Activated CD8-positive, alpha-beta memory T cell treated with anti-CD3 and anti-CD28 coated beads, Interleukin-2, amount 10 ng/mL, durations not matched to agents 7 days and 5 days (primary cell): ENCODE results near the gene ATRN. TPM values are rescaled to one million over a fixed set of nuclear protein-coding genes. Genes with fewer than 3 reads are reported as not detected.
"Not testable (repeated sequence)": the region's sequence is repeated elsewhere in the genome, so short reads cannot be mapped to it uniquely, and the experiment has no call there.

Source experiments
- ATAC-seq: fragments of 150-1000 bp; cut with Tn5 transposase; one replicate; pipeline ENCODE4 v1.10.0; 2021; ENCODE audit warnings: moderate library complexity
- CTCF ChIA-PET: fragments of 350-600 bp; sonication (Branson Sonifier 250); formaldehyde crosslinking; loops from one replicate; lab custom pipeline; 2021; ENCODE audit warnings: antibody characterized with exemption; lab: Charles Lee
- DNase-seq: peaks from one replicate; pipeline ENCODE4 v3.0.0-alpha.2; 2020
- H3K27ac Mint-ChIP-seq: one replicate; pipeline ENCODE4 v1.8.0; 2021; ENCODE audit warnings: mild to moderate bottlenecking, mixed read lengths
- H3K27me3 Mint-ChIP-seq: one replicate; pipeline ENCODE4 v1.8.0; 2021; ENCODE audit warnings: mixed read lengths
- H3K36me3 Mint-ChIP-seq: one replicate; pipeline ENCODE4 v1.8.0; 2021; ENCODE audit warnings: mild to moderate bottlenecking, mixed read lengths
- H3K4me1 Mint-ChIP-seq: one replicate; pipeline ENCODE4 v1.8.0; 2021; ENCODE audit warnings: mixed read lengths
- H3K4me3 Mint-ChIP-seq: one replicate; pipeline ENCODE4 v1.8.0; 2021; ENCODE audit warnings: mild to moderate bottlenecking, moderate library complexity, mixed read lengths
- H3K9me3 Mint-ChIP-seq: one replicate; pipeline ENCODE4 v1.8.0; 2022; ENCODE audit warnings: low read depth, mixed read lengths
- total RNA-seq, 2 experiments: library from RNA; stranded (reverse); gene quantifications; one replicate each; pipeline ENCODE4 v1.2.3, GENCODE V29; 2021

ATRN gene
- 1 to 10 TPM; 8.1 to 9.0 TPM for total RNA-seq

DNA sequence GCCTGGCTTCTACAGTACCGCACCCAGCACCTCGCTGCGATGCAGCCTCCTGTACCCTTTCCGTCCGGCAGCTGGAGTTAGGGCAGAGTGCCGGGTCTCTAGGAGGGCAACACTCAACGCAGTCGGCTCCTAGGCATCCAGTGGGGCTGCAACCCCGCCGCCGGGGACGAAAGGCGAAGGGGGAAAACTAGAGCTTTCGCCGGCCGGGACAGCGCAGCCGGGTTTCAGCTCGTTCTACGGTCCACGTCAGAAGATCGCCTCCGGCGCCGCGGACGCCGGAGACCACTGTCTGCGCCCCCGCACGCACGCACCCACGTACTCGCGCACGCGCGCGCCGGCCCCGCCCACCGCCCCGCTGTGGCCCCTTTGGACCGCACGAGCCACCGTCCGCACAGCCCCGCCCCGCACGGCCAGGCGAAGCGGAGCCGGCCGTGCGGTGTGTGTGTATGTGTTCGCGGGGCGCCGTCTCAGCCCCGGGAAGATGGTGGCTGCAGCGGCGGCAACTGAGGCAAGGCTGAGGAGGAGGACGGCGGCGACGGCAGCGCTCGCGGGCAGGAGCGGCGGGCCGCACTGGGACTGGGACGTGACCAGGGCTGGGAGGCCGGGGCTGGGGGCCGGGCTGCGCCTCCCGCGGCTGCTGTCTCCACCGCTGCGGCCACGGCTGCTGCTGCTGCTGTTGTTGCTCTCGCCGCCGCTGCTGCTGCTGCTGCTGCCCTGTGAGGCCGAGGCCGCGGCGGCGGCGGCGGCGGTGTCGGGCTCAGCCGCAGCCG lies at the start of gene ATRN:
Gene ATRN (plus strand): TSS at position 392 of the 770 bp plus-strand sequence. CDS start 90 bp downstream, at position 482.
- H3K36me3 Mint-ChIP-seq: peaks cover 4% of the 10 kb centered on the region
- DNase-seq: peak; percentile 90
- peaks cover 23% of the 10 kb centered on the region for H3K4me1 Mint-ChIP-seq
- peak within 1 kb of the TSS; percentile 62 for H3K27ac Mint-ChIP-seq
- CTCF ChIA-PET: interaction anchor here (0.6 to 1.3 kb wide), 3 partner anchors 14 to 203 kb away, joined by 3 to 5 read pairs (median 3); partner anchors contain the start of gene DNAAF9
- no peaks in the 10 kb centered on the region for H3K9me3 Mint-ChIP-seq
- peak within 1 kb of the TSS; percentile 84 for H3K4me3 Mint-ChIP-seq
- peaks cover 10% of the 10 kb centered on the region for H3K27me3 Mint-ChIP-seq
- peak; percentile 92 for ATAC-seq

DNA sequence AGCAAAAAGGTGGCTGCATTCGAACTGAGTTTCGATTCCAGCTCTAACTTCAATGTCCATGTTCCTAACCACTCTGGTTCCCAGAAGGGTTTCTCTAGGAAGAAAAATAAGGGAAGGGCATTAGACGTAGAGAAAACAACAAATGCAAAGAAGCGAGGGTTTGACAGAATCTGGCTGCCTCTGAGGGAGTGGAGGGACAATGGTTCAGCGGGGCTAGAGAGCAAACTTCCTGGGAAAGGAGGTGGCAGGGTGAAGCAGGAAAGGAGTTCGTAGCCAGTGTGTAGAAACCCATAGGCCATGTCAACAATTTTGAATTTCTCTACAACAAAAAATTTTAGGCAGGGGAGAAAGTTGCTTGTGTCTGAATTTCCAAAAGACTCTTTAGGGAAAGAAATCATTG lies 48.8 kb upstream of the ATRN start:
- no peak overlapping the region for H3K4me3 Mint-ChIP-seq
- H3K36me3 Mint-ChIP-seq: peaks cover 4% of the 10 kb centered on the region
- H3K4me1 Mint-ChIP-seq: peaks cover 22% of the 10 kb centered on the region
- peaks cover 8% of the 10 kb centered on the region for H3K27me3 Mint-ChIP-seq
- no peak for DNase-seq
- peak overlapping the region; percentile 48 for H3K27ac Mint-ChIP-seq
- H3K9me3 Mint-ChIP-seq: no peaks in the 10 kb centered on the region
- CTCF ChIA-PET: interaction anchor here (4.2 kb wide), 1 partner anchor 14 kb away, joined by 38 read pairs; the partner anchor contains the start of gene DNAAF9
- ATAC-seq: no peak

DNA sequence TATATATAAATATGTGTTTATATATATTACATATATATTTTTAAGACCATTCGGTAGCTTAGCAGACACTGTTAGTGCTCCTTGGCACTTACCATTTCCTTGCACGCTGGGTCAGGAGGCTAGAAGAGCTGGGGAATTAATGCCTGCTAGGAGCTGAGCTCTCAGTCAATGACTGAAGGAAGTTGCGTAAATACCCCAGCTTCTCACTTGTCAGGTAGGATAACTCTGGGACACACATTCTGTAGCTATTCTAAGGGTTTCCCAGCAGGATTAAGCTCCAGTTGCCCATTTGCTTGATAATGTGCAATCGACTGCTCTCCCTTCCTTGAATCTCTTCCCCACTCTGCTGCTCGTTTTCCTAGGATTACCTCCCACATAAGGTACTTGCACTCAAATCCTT lies 47.7 kb upstream of the ATRN start:
- H3K9me3 Mint-ChIP-seq: no peaks in the 10 kb centered on the region
- no peak overlapping the region for H3K27ac Mint-ChIP-seq
- CTCF ChIA-PET: no interaction called here
- no peak for ATAC-seq
- no peak for DNase-seq
- H3K4me1 Mint-ChIP-seq: peaks cover 22% of the 10 kb centered on the region
- peaks cover 8% of the 10 kb centered on the region for H3K27me3 Mint-ChIP-seq
- H3K4me3 Mint-ChIP-seq: no peak overlapping the region
- peaks cover 4% of the 10 kb centered on the region for H3K36me3 Mint-ChIP-seq

DNA sequence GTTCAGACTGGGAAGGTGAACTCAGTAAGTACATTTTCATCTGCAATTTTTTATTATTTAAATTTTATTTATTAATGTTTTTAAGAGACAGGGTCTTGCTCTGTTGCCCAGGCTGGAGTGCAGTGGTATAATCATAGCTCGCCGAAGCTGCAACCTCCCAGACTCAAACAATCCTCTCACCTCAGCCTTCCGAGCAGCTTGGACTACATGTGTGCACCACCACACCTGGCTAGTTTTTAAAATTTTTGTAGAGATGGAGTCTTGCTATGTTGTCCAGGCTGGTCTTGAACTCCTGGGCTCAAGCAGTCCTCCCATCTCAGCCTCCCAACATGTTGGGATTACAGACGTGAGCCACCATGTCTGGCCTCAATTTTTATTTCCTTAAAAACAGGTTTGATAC lies 44.1 kb upstream of the ATRN start:
- not testable (repeated sequence) for ATAC-seq, H3K36me3 Mint-ChIP-seq, DNase-seq, H3K4me1 Mint-ChIP-seq, H3K27ac Mint-ChIP-seq, H3K4me3 Mint-ChIP-seq, H3K9me3 Mint-ChIP-seq
- CTCF ChIA-PET: interaction anchor here (0.6 kb wide), 1 partner anchor 91 kb away, joined by 3 read pairs; no protein-coding TSS in a partner anchor
- H3K27me3 Mint-ChIP-seq: peaks cover 15% of the 10 kb centered on the region

DNA sequence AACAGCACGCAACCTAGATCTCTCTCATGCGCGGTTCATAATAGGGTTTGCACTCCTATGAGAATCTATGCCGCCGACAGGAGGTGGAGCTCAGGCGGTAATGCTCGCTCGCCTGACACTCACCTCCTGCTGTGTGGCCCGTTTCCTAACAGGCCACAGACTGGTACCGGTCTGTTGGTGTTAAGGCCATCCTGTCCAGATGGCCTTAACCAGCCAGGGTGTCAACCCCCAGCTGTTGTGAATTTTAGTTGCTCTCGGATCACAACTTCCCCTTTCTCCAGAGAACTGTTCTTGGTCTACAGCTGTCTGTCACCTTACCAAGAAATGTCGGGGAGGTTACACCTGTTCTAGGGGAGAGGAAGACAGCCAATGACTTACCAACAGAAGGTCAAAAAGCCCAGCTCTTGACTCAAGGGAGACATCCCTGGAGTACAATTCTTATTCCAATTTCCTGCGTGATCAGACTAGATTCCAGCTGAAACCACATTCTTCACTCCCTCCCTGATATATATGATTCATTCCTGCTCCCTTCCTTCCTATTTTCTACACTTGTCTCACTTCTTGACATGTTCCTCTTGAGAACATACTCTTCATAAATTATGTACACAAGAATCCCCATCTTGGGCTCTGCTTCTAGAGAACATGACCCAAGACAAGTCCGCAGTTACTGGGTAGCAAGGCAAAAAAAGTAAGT lies 40.3 kb upstream of the ATRN start:
- Mint-ChIP-seq H3K27me3 (peaks cover 7% of the 10 kb centered on the region), H3K36me3 (no peaks in the 10 kb centered on the region), H3K27ac (no peak overlapping the region), H3K4me1 (peaks cover 3% of the 10 kb centered on the region), H3K4me3 (no peak overlapping the region), H3K9me3 (no peaks in the 10 kb centered on the region)
- DNase-seq (no peak), ATAC-seq (no peak)
- CTCF ChIA-PET: no interaction called here

DNA sequence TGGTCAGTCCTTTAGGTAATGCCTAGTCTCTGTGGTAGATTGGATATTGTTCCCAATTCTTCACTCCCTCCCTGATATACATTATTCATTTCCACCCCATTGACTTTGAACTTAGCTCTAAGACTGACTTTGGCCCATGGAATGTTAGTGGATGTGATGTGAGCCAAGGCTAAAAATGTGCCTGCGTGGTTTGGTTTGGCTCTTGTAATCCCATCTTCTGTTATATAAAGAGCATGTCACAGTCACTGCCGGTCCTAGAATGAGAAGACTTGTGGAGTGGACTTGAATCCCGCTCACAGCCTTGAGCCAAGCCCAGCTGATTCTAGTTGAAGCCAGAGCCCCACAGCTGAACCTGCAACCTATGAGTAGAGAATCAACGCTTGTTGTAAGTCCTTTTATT lies 39.7 kb upstream of the ATRN start:
- H3K36me3 Mint-ChIP-seq: no peaks in the 10 kb centered on the region
- CTCF ChIA-PET: no interaction called here
- no peak for ATAC-seq

DNA sequence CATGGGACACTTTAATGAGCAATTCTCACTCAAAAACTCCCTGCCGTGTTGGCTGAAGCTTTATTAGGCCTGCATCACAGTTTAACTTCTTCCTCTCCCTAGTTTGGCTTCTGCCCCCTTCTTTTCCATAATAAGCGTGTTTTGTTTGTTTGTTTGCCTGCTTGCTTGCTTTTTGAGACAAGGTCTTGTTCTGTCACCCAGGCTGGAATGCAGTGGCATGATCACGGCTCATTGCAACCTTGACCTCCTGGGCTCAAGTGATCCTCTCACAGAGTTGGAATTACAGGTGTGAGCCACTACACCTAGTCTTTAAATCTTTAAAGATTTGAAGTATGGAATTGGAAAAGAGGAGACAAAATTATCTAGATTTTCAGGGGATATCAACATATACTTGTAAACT lies 38.0 kb upstream of the ATRN start:
- Mint-ChIP-seq H3K27ac (no peak overlapping the region), H3K9me3 (no peaks in the 10 kb centered on the region), H3K4me3 (no peak overlapping the region), H3K27me3 (peaks cover 7% of the 10 kb centered on the region), H3K36me3 (no peaks in the 10 kb centered on the region), H3K4me1 (no peaks in the 10 kb centered on the region)
- CTCF ChIA-PET: no interaction called here
- ATAC-seq (no peak), DNase-seq (no peak)

More for the DNA sequence above, 39.7 kb upstream of the ATRN start:
- H3K27me3 Mint-ChIP-seq: peaks cover 7% of the 10 kb centered on the region
- DNase-seq: no peak
- H3K4me1 Mint-ChIP-seq: peaks cover 2% of the 10 kb centered on the region
- H3K4me3 Mint-ChIP-seq: no peak overlapping the region
- H3K9me3 Mint-ChIP-seq: no peaks in the 10 kb centered on the region
- no peak overlapping the region for H3K27ac Mint-ChIP-seq

DNA sequence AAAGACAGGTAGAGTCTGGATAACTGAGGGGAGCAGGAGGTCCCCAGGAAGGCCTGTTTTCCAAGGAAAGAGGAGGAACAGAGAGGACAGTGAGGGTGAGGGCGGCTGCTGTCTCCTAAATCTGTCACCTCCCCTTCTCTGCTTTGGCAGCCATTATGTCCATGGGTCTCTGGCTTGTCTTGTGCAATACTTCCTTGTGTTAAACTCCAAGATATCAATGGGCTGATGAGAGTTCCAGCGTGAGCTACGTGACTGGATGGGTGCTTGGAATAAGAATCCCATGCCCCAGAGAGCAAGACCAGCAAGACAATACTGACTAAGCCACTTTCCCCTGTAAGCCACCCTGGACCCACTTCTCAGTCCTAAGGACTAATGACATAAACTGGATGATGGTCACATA lies 37.1 kb upstream of the ATRN start:
- no peaks in the 10 kb centered on the region for H3K4me1 Mint-ChIP-seq

DNA sequence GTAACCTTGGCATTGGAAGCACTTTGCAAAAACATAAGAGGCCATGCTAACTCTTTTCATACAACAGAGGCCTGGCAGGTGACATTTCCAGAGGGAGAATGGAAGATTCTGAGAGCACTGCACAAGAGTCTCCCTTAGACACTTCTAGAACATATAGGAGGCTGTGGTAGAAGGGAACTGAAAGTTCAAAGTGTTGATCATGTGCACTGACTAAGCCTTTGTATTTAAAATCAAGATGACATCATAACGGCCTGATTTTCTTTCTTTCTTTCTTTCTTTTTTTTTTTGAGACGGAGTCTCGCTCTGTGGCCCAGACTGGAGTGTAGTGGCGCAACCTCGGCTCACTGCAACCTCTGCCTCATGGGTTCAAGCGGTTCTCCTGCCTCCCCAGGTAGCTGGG lies 36.6 kb upstream of the ATRN start:
- ATAC-seq: no peak
- peaks cover 13% of the 10 kb centered on the region for H3K27me3 Mint-ChIP-seq

More for the DNA sequence above, 37.1 kb upstream of the ATRN start:
- ATAC-seq: no peak
- H3K9me3 Mint-ChIP-seq: no peaks in the 10 kb centered on the region
- H3K27me3 Mint-ChIP-seq: peaks cover 8% of the 10 kb centered on the region
- CTCF ChIA-PET: no interaction called here
- no peaks in the 10 kb centered on the region for H3K36me3 Mint-ChIP-seq
- H3K4me3 Mint-ChIP-seq: no peak overlapping the region
- no peak for DNase-seq
- no peak overlapping the region for H3K27ac Mint-ChIP-seq

DNA sequence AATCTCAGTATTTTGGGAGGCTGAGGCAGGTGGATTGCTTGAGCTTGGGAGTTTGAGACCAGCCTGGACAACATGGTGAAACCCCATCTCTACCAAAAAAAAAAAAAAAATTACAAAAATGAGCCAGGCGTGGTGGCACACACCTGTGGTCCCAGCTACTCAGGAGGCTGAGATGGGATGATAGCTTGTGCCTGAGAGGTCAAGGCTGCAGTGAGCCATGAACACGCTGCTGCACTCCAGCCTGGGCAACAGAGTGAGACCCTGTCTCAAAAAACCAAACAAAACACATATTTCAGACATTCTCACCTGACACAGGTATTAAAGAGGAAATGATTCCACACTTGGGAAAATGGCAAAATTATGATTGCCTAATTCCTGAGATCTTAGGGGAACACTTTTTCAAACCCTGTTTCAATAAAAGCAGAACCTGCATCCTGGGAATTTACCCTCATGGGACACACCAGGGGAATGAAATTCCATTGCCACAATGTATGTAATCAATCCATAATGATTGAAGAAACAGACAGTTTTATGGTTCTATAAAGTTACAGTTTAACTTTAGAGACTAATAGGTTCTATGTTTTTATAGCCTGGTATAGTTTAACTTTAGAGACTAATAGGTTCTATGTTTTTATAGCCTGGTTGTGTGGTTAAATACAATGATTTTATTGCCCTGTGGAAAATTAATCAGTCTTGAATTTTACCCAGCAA lies 33.8 kb upstream of the ATRN start:
- CTCF ChIA-PET: interaction anchor here (1.0 kb wide), 1 partner anchor 15 kb away, joined by 3 read pairs; no protein-coding TSS in a partner anchor
- H3K36me3 Mint-ChIP-seq: no peaks in the 10 kb centered on the region
- peaks cover 10% of the 10 kb centered on the region for H3K27me3 Mint-ChIP-seq

More for the DNA sequence above, 36.6 kb upstream of the ATRN start:
- no peak overlapping the region for H3K27ac Mint-ChIP-seq
- CTCF ChIA-PET: interaction anchor here (1.2 kb wide), 1 partner anchor 28 kb away, joined by 3 read pairs; no protein-coding TSS in a partner anchor
- H3K4me3 Mint-ChIP-seq: no peak overlapping the region
- no peaks in the 10 kb centered on the region for H3K9me3 Mint-ChIP-seq
- no peaks in the 10 kb centered on the region for H3K4me1 Mint-ChIP-seq
- no peaks in the 10 kb centered on the region for H3K36me3 Mint-ChIP-seq
- no peak for DNase-seq

DNA sequence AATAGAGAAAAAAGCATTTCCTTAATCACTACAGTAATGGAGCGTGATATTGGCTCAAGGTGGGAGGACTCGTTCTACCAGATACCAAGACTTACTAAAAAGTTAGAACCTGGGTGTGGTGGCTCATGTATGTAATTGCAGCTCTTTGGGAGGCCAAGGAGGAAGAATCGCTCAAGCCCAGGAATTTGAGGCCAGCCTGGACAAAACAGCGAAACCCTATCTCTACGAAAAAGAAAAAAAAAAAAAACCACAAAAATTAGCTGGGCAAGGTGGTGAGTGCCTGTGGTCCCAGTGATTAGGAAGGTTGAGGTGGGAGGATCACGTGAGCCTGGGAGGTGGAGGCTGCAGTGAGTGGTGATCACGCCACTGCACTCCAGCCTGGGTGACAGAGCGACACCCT lies 24.0 kb upstream of the ATRN start:
- Mint-ChIP-seq H3K4me1 (no peaks in the 10 kb centered on the region), H3K36me3 (no peaks in the 10 kb centered on the region), H3K27ac (no peak overlapping the region), H3K9me3 (no peaks in the 10 kb centered on the region), H3K27me3 (peaks cover 24% of the 10 kb centered on the region), H3K4me3 (no peak overlapping the region)
- ATAC-seq: no peak
- CTCF ChIA-PET: no interaction called here
- DNase-seq: no peak

More for the DNA sequence above, 33.8 kb upstream of the ATRN start:
- DNase-seq (no peak), ATAC-seq (no peak)
- no peaks in the 10 kb centered on the region for H3K4me1 Mint-ChIP-seq
- H3K27ac Mint-ChIP-seq: no peak overlapping the region
- H3K9me3 Mint-ChIP-seq: no peaks in the 10 kb centered on the region
- no peak overlapping the region for H3K4me3 Mint-ChIP-seq

DNA sequence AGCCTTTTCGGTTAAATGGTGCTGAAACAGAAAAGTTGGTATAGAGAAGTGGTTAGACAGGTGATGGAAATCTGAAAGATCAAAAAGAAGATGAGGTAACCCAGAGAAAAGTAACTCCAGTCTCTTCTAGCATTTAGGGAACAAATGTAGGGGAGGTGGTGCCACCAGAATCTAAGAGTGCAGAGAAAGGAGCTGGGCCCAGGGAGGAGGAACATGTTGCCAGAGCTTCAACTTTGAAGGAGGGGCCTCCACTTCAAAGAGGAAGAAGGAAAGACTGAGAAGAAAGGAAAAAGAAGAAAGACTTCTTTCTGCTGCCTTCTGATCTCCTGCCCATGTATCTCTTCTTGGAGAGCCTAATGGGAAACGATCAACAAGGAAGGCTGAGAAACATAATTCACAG lies 23.5 kb upstream of the ATRN start:
- H3K4me3 Mint-ChIP-seq: no peak overlapping the region
- no peak overlapping the region for H3K27ac Mint-ChIP-seq
- CTCF ChIA-PET: no interaction called here
- H3K9me3 Mint-ChIP-seq: no peaks in the 10 kb centered on the region
- no peaks in the 10 kb centered on the region for H3K36me3 Mint-ChIP-seq
- H3K4me1 Mint-ChIP-seq: no peaks in the 10 kb centered on the region
- ATAC-seq (no peak), DNase-seq (no peak)
- H3K27me3 Mint-ChIP-seq: peaks cover 24% of the 10 kb centered on the region

DNA sequence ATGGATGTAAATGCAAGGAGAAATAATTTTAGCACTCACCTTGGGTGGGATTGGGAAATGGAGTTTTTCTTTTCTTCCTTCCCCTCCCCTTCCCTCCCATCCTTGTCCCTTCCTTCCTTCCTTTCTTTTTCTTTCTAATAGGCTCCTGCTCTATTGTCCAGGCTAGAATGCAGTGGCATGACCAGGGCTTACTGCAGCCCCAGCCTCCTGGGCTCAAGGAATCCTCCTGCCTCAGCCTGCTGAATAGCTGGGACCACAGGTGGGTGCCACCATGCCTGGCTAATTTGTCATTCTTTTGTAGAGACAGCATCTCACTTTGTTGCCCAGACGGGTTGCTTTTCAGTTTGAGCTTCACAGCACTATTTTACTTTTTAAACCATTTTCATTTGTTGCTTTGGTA lies 21.5 kb upstream of the ATRN start:
- no peaks in the 10 kb centered on the region for H3K9me3 Mint-ChIP-seq
- no peak for ATAC-seq

More for the DNA sequence above, 21.5 kb upstream of the ATRN start:
- CTCF ChIA-PET: no interaction called here
- H3K4me3 Mint-ChIP-seq: no peak overlapping the region
- peaks cover 33% of the 10 kb centered on the region for H3K27me3 Mint-ChIP-seq
- no peak for DNase-seq
- no peaks in the 10 kb centered on the region for H3K36me3 Mint-ChIP-seq
- no peaks in the 10 kb centered on the region for H3K4me1 Mint-ChIP-seq
- H3K27ac Mint-ChIP-seq: no peak overlapping the region
